GM19043 (cell line): ENCODE results near the gene PDZD7.

Source experiments
- ATAC-seq: cut with Tn5 transposase; IDR thresholded peaks from one replicate; pipeline ENCODE4 v1.9.1; 2021; ENCODE audit warnings: low read depth; ENCODE audit not compliant: unreplicated experiment

PDZD7 gene

GRCh38 chr10:101005361-101005760 lies 25.6 kb downstream of the PDZD7 start:
- no peak for ATAC-seq

GRCh38 chr10:101003639-101004206 lies 27.2 kb downstream of the PDZD7 start:
- ATAC-seq, result no peak

- no peak for ATAC-seq
These were observed 28.5 kb downstream of the PDZD7 start for GRCh38 chr10:101002456-101002855.

GRCh38 chr10:101001659-101002035 lies 29.3 kb downstream of the PDZD7 start:
- no peak for ATAC-seq

- no peak for ATAC-seq
These were observed 29.8 kb downstream of the PDZD7 start for GRCh38 chr10:101000915-101001658.

- no peak for ATAC-seq
These were observed 30.6 kb downstream of the PDZD7 start for GRCh38 chr10:101000127-101000914.

- ATAC-seq, result no peak
These were observed 31.2 kb downstream of the PDZD7 start, which contains the start of gene LZTS2 for GRCh38 chr10:100999742-101000126. LZTS2 (plus strand) TSS chr10:100999808; CDS start chr10:101002539, 2,731 bp downstream.

- peak; percentile 52 for ATAC-seq
These were observed 31.8 kb downstream of the PDZD7 start for GRCh38 chr10:100998991-100999741.

GRCh38 chr10:100998183-100998990 lies 32.5 kb downstream of the PDZD7 start:
- ATAC-seq, result no peak

GRCh38 chr10:100997360-100998182 lies 33.4 kb downstream of the PDZD7 start:
- no peak for ATAC-seq

GRCh38 chr10:100996678-100997359 lies 34.1 kb downstream of the PDZD7 start:
- ATAC-seq, result no peak

- ATAC-seq, result no peak
These were observed 35.7 kb downstream of the PDZD7 start for GRCh38 chr10:100995181-100995580.

- ATAC-seq, result no peak
These were observed 36.8 kb downstream of the PDZD7 start for GRCh38 chr10:100993986-100994708.

- ATAC-seq, result no peak
These were observed 41.8 kb downstream of the PDZD7 start for GRCh38 chr10:100989088-100989487.

GRCh38 chr10:100988166-100988565 lies 42.8 kb downstream of the PDZD7 start:
- ATAC-seq, result no peak

- no peak for ATAC-seq
These were observed 43.3 kb downstream of the PDZD7 start for GRCh38 chr10:100987685-100988049.

- ATAC-seq, result peak; percentile 93
These were observed 43.8 kb downstream of the PDZD7 start, which contains the start of the genes MRPL43 and TWNK for GRCh38 chr10:100986952-100987684. MRPL43 (minus strand) TSS chr10:100987497; CDS start chr10:100987443, 54 bp downstream. TWNK (plus strand) TSS chr10:100987543; CDS start chr10:100988211, 668 bp downstream.
